K562 (cell line): ENCODE data around the gene ELFN2. TPM values are rescaled to one million over a fixed set of nuclear protein-coding genes. Genes with fewer than 3 reads are reported as not detected.

Experiments
- ATAC-seq: fragments of 200-7000 bp; cut with Tn5 transposase; 3 replicates; pipeline ENCODE4 v1.9.1; 2020; ENCODE audit warnings: moderate library complexity
- BruUV-seq: library from RNA; stranded (reverse); fragments of 400-500 nt; replicated peaks from 2 replicates; lab custom pipeline; 2021; lab: Mats Ljungman, UMichigan
- CTCF ChIA-PET: fragments of 300-600 bp; formaldehyde crosslinking; extraction: SDS; loops from one replicate; lab custom pipeline; 2021; ENCODE audit warnings: low intra/inter-chr PET ratio; lab: Yijun Ruan, JAX
- POLR2A ChIA-PET: fragments of 300-600, 350-650 bp; sonication (Branson Sonifier 250); formaldehyde crosslinking; extraction: SDS; loops from one replicate; lab custom pipeline; 2021; ENCODE audit warnings: antibody characterized with exemption, inconsistent platforms; lab: Yijun Ruan, JAX
- DNase-seq, 4 experiments: peaks; one replicate each; pipeline versions ENCODE4 v3.0.0 to v3.0.0-alpha.2; 2011 to 2018; ENCODE audit warnings: low spot score in 3 of 4, mixed read lengths in 3 of 4; ENCODE audit errors: extremely low read depth in 1 of 4
- FAIRE-seq: peaks from 2 replicates; lab custom pipeline; 2011; peaks lifted over from hg19 to GRCh38; lab: Jason Lieb, UNC
- H2AFZ ChIP-seq: 2 replicates; pipeline ENCODE4 v1.6.0; 2011; ENCODE audit warnings: low read depth, low read length, control low read depth, inconsistent platforms
- H3K27ac ChIP-seq: fragments of 200-600 bp; 3 replicates; pipeline ENCODE4 v1.8.0; 2011; ENCODE audit warnings: low read depth, mild to moderate bottlenecking, control low read depth, inconsistent platforms, low read length, moderate library complexity, mixed read lengths; ENCODE audit errors: extremely low read depth
- H3K27me3 ChIP-seq, 2 experiments: fragments of 300-600 bp in 1 of 2; 2 replicates in 1 of 2; 3 replicates in 1 of 2; pipeline versions ENCODE4 v1.6.0 to v1.8.0; 2011; ENCODE audit warnings: inconsistent platforms in 2 of 2, low read length in 2 of 2, mild to moderate bottlenecking in 1 of 2, mixed read lengths in 1 of 2, moderate library complexity in 1 of 2; ENCODE audit not compliant: control insufficient read depth in 2 of 2, insufficient read depth in 2 of 2
- H3K36me3 ChIP-seq: fragments of 300-600 bp; 3 replicates; pipeline ENCODE4 v1.8.0; 2011; ENCODE audit warnings: mild to moderate bottlenecking, low read length, inconsistent platforms; ENCODE audit not compliant: control insufficient read depth, insufficient read depth
- H3K4me1 ChIP-seq, 2 experiments: fragments of 200-600 bp in 1 of 2; replicated peaks in 1 of 2; 2 replicates in 1 of 2; 3 replicates in 1 of 2; pipeline versions ENCODE4 v1.5.1 to v1.8.0; 2011; ENCODE audit warnings: inconsistent platforms in 2 of 2, low read length in 2 of 2, mild to moderate bottlenecking in 1 of 2, mixed read lengths in 1 of 2, moderate library complexity in 1 of 2; ENCODE audit not compliant: control insufficient read depth in 2 of 2, insufficient read depth in 2 of 2
- H3K4me2 ChIP-seq: 2 replicates; pipeline ENCODE4 v1.6.1; 2011; ENCODE audit warnings: low read length, control low read depth, inconsistent platforms, mixed read lengths; ENCODE audit not compliant: insufficient read depth
- H3K4me3 ChIP-seq: fragments of 200-600 bp; sonication (generic), shearing (Covaris generic); 2 replicates; pipeline ENCODE4 v1.5.1; 2016; ENCODE audit warnings: control low read depth, inconsistent platforms
- H3K79me2 ChIP-seq: fragments of 200-600 bp; 3 replicates; pipeline ENCODE4 v1.8.0; 2011; ENCODE audit warnings: low read length, inconsistent platforms; ENCODE audit not compliant: control insufficient read depth, insufficient read depth
- H3K9ac ChIP-seq, 2 experiments: 2 replicates each; pipeline versions ENCODE4 v1.6.0 to v1.6.1; 2011; ENCODE audit warnings: low read depth in 2 of 2, low read length in 2 of 2, control low read depth in 1 of 2, inconsistent platforms in 1 of 2, mild to moderate bottlenecking in 1 of 2, mixed read lengths in 1 of 2; ENCODE audit not compliant: insufficient read depth in 1 of 2
- H3K9me1 ChIP-seq: one replicate; pipeline ENCODE4 v1.6.0; 2011; ENCODE audit warnings: inconsistent platforms, mild to moderate bottlenecking, low read length, moderate library complexity; ENCODE audit not compliant: control insufficient read depth, insufficient read depth
- H3K9me3 ChIP-seq: replicated peaks from 2 replicates; pipeline ENCODE4 v1.5.1; 2011; ENCODE audit warnings: low read depth, low read length, inconsistent platforms; ENCODE audit not compliant: control insufficient read depth, insufficient read depth
- H4K20me1 ChIP-seq: replicated peaks from 2 replicates; pipeline ENCODE4 v1.6.1; 2011; ENCODE audit warnings: low read length, inconsistent platforms, mixed read lengths; ENCODE audit not compliant: control insufficient read depth, insufficient read depth
- BCOR ChIP-seq: fragments of 450-650 bp; IDR thresholded peaks from 2 replicates; pipeline ENCODE4 v1.6.1; 2016
- FIP1L1 ChIP-seq: fragments of 200-400 bp; formaldehyde crosslinking; IDR thresholded peaks from 2 replicates; pipeline ENCODE4 v1.6.1; 2018; ENCODE audit warnings: mild to moderate bottlenecking, low read depth, low read length; ENCODE audit not compliant: poor library complexity, severe bottlenecking
- LEF1 ChIP-seq: fragments of 450-650 bp; IDR thresholded peaks from 2 replicates; pipeline ENCODE4 v1.6.1; 2016; ENCODE audit warnings: mild to moderate bottlenecking
- PHB ChIP-seq: fragments of 250-450 bp; sonication (Bioruptor Pico); IDR thresholded peaks from 2 replicates; pipeline ENCODE4 v1.5.0; 2021
- RBM25 ChIP-seq: fragments of 200-400 bp; formaldehyde crosslinking; IDR thresholded peaks from 2 replicates; pipeline ENCODE4 v1.6.1; 2018; ENCODE audit warnings: low read length, low read depth, moderate library complexity; ENCODE audit not compliant: severe bottlenecking
- SIX5 ChIP-seq, 2 experiments: IDR thresholded peaks; 2 replicates each; pipeline ENCODE4 v1.6.1; 2011; ENCODE audit warnings: low read length in 2 of 2, borderline replicate concordance in 1 of 2, low read depth in 1 of 2, mild to moderate bottlenecking in 1 of 2, moderate library complexity in 1 of 2; ENCODE audit not compliant: insufficient read depth in 1 of 2
- TOE1 ChIP-seq, 2 experiments: fragments of 450-650 bp in 1 of 2; sonication (generic) in 1 of 2; formaldehyde crosslinking in 1 of 2; IDR thresholded peaks; 2 replicates each; pipeline versions ENCODE4 v1.7.1 to v1.8.0; 2016 to 2022; ENCODE audit warnings: borderline replicate concordance in 2 of 2, mild to moderate bottlenecking in 2 of 2, antibody characterized with exemption in 1 of 2, inconsistent platforms in 1 of 2, low read depth in 1 of 2, missing genetic modification reagents in 1 of 2, moderate library complexity in 1 of 2
- ZFP36 ChIP-seq: fragments of 150-350 bp; IDR thresholded peaks from 2 replicates; pipeline ENCODE4 v1.6.1; 2018; ENCODE audit warnings: low read length, low read depth; ENCODE audit not compliant: partially characterized antibody
- WGBS: fragments of 100-300 bp; shearing (Covaris generic); methylation state at CpG from one replicate; pipeline ENCODE4 v1.1.6; 2016; ENCODE audit warnings: low coverage, mixed read lengths; ENCODE audit not compliant: insufficient coverage; ENCODE audit errors: missing lambda C conversion rate; 5-methylcytosine and 5-hydroxymethylcytosine counted together
- in situ Hi-C: fragments of 300-500 bp; cut with MboI; formaldehyde crosslinking; loops from 4 replicates; pipeline ENCODE4 v1.15.0; 2018; ENCODE audit warnings: inconsistent platforms, mixed read lengths
- intact Hi-C: fragments of 100-400 bp; cut with micrococcal nuclease; formaldehyde crosslinking; loops from 2 replicates; pipeline ENCODE4 v1.14.2; 2022
- polyA plus RNA-seq, 8 experiments: library from polyadenylated mRNA; depleted of rRNA in 4 of 8; stranded (reverse) in 5 of 8; unstranded in 3 of 8; fragments of >200 nt; fragmentation: Nextera tagmentation in 2 of 8; fragmentation: Illumina TruSeq in 1 of 8; extraction: Ambion mirVana in 2 of 8; extraction: Trizol in 1 of 8; gene quantifications; 2 replicates each; pipeline versions ENCODE4 v1.2.1 to v1.2.3, GENCODE V29; 2011 to 2014; ENCODE audit warnings: inconsistent platforms in 1 of 8, missing spikeins in 1 of 8
- total RNA-seq, 7 experiments: library from RNA; depleted of rRNA in 6 of 7; stranded (reverse); fragments of >200 nt in 6 of 7; fragmentation: Illumina TruSeq in 2 of 7; extraction: Trizol in 2 of 7; gene quantifications; 2 replicates each; pipeline versions ENCODE4 v1.2.1 to v1.2.3, GENCODE V29; 2011 to 2021; ENCODE audit warnings: low replicate concordance in 1 of 7

ELFN2 gene
- total and polyA plus RNA-seq, 9 of the 15 experiments (the other 6 are each of a cell fraction or from before 2014, with no cell fraction given): not detected

GRCh38 chr22:37402184-37402506, 25.1 kb downstream of the ELFN2 start (continued):
- TF ChIP-seq TOE1 (IDR thresholded peaks at IDR 0.05; ENCODE audit: borderline replicate concordance): no peak
- no peak for TF ChIP-seq TOE1 (CRISPR knock-in tag; IDR thresholded peaks at IDR 0.05; ENCODE audit: borderline replicate concordance, low read depth)
- no peak for TF ChIP-seq SIX5 (IDR thresholded peaks at IDR 0.05; ENCODE audit: borderline replicate concordance in 1 of 2, insufficient read depth in 1 of 2, low read depth in 1 of 2, low read length in 2 of 2)

- no peak for ATAC-seq
- in situ Hi-C loops (no loop called here), intact Hi-C loops (no loop called here)
- no peak overlapping the region for H2AFZ ChIP-seq
- H4K20me1 ChIP-seq: no peaks in the 10 kb centered on the region
- BruUV-seq: no TSS peak
- no peak for FAIRE-seq
- no peaks in the 10 kb centered on the region for H3K4me1 ChIP-seq
- H3K36me3 ChIP-seq: no peaks in the 10 kb centered on the region
- no peak overlapping the region for H3K4me3 ChIP-seq
- H3K27me3 ChIP-seq: peaks cover 2 to 35% of the 10 kb centered on the region in 2 experiments; a peak in 3 of 5 replicates
- WGBS: 18% methylated on average over 14 of the region's 14 CpGs
- no peaks in the 10 kb centered on the region for H3K9me3 ChIP-seq
- TF ChIP-seq PHB (CRISPR knock-in tag): no peak
- TF ChIP-seq RBM25: peak; percentile 57
- TF ChIP-seq LEF1: no peak
- peak; percentile 49 for TF ChIP-seq ZFP36
- no peak for TF ChIP-seq FIP1L1
- TF ChIP-seq BCOR: 0 out of 2 replicates have a peak, but pooled peaks have one; percentile 22
- no peak overlapping the region for H3K27ac ChIP-seq
- POLR2A ChIA-PET: interaction anchor here (0.9 kb wide), 1 partner anchor 15 kb away, joined by 4 read pairs; no protein-coding TSS in a partner anchor
- no peak for DNase-seq
- no peaks in the 10 kb centered on the region for H3K79me2 ChIP-seq
- CTCF ChIA-PET: no interaction called here
- H3K4me2 ChIP-seq: no peak overlapping the region
- no peak overlapping the region for H3K9ac ChIP-seq
- H3K9me1 ChIP-seq: no peaks in the 10 kb centered on the region
These were observed 25.7 kb downstream of the ELFN2 start for GRCh38 chr22:37401401-37402183.
